CD4-positive, alpha-beta T cell treated with Interleukin-10 for 1 hour (primary cell): ENCODE measurements around the gene RPL18.
"Not testable (repeated sequence)": the region's sequence is repeated elsewhere in the genome, so short reads cannot be mapped to it uniquely, and the experiment has no call there.

Experiments
- DNase-seq: peaks from one replicate; pipeline ENCODE4 v3.0.0-alpha.2; 2020

The RPL18 gene

GRCh38 chr19:48644355-48644754, 25.4 kb upstream of the RPL18 start:
- no peak for DNase-seq

GRCh38 chr19:48642862-48643261, 23.9 kb upstream of the RPL18 start:
- no peak for DNase-seq

- no peak for DNase-seq
Measured at GRCh38 chr19:48641850-48642249, 22.9 kb upstream of the RPL18 start.

- peak; percentile 48 for DNase-seq
Measured at GRCh38 chr19:48639483-48640375, 20.8 kb upstream of the RPL18 start.

- DNase-seq, result peak; percentile 23
Measured at GRCh38 chr19:48638831-48639381, 19.9 kb upstream of the RPL18 start.

GRCh38 chr19:48637948-48638830, 19.2 kb upstream of the RPL18 start:
- peak; percentile 94 for DNase-seq

GRCh38 chr19:48637449-48637947, 18.5 kb upstream of the RPL18 start:
- peak; percentile 100 for DNase-seq

- no peak for DNase-seq
Measured at GRCh38 chr19:48636859-48637448, 18.0 kb upstream of the RPL18 start, which contains the start of gene DBP. TSS of gene DBP (minus strand) at chr19:48637379. CDS start at chr19:48636994, 385 bp downstream.

GRCh38 chr19:48635966-48636858, 17.2 kb upstream of the RPL18 start:
- peak; percentile 36 for DNase-seq

- peak; percentile 75 for DNase-seq
Measured at GRCh38 chr19:48635263-48635965, 16.4 kb upstream of the RPL18 start.

GRCh38 chr19:48634424-48635262, 15.7 kb upstream of the RPL18 start:
- DNase-seq, result peak; percentile 93

- DNase-seq, result no peak
Measured at GRCh38 chr19:48634036-48634342, 15.0 kb upstream of the RPL18 start.

GRCh38 chr19:48633148-48634035, 14.4 kb upstream of the RPL18 start:
- no peak for DNase-seq

GRCh38 chr19:48632692-48633147, 13.7 kb upstream of the RPL18 start:
- no peak for DNase-seq

GRCh38 chr19:48632286-48632685, 13.3 kb upstream of the RPL18 start:
- not testable (repeated sequence) for DNase-seq

GRCh38 chr19:48631225-48631624, 12.2 kb upstream of the RPL18 start:
- DNase-seq, result no peak

GRCh38 chr19:48630296-48631063, 11.5 kb upstream of the RPL18 start:
- no peak for DNase-seq
